H54 (cell line): ENCODE results near the gene GPANK1.

Source experiments
- DNase-seq: peaks from one replicate; pipeline ENCODE4 v3.0.0; 2011; ENCODE audit warnings: low spot score, mixed read lengths; ENCODE audit not compliant: insufficient read length
- FAIRE-seq: peaks from 3 replicates; lab custom pipeline; 2011; peaks lifted over from hg19 to GRCh38; lab: Jason Lieb, UNC
- POLR2A ChIP-seq: IDR thresholded peaks from 2 replicates; pipeline ENCODE4 v1.6.1; 2011; ENCODE audit warnings: low read depth, mild to moderate bottlenecking, low read length

The GPANK1 gene

GRCh38 chr6:31701666-31702404 is 37.0 kb upstream of the GPANK1 start:
- DNase-seq: no peak
- no peak for FAIRE-seq
- TF ChIP-seq POLR2A: no peak

GRCh38 chr6:31700740-31701401 is 36.1 kb upstream of the GPANK1 start:
- FAIRE-seq (no peak), DNase-seq (no peak)
- no peak for TF ChIP-seq POLR2A

DNA sequence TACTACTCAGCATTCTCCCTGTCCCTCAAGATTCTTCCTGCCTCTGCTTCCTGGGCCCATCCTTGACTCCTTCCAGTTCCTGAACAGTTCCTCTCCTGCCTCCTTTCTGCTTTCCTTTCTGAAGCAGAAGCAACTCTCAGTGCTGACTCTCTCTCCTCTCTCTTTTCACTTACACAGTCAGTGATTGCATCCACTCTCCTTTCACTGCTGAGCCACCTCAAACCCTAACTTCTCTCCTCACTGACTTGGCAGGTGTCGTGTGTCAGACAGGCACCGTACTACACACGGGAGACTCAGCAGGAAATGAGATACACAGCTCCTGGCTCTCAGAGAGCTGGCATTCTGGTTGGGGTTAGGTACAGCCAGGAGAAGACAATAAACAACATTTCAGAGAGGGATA is 32.8 kb upstream of the GPANK1 start:
- TF ChIP-seq POLR2A: no peak
- DNase-seq (no peak), FAIRE-seq (no peak)

- no peak for FAIRE-seq
These were observed 28.7 kb upstream of the GPANK1 start for GRCh38 chr6:31693535-31693934.

GRCh38 chr6:31692886-31693285 is 28.1 kb upstream of the GPANK1 start:
- no peak for FAIRE-seq
- no peak for DNase-seq
- no peak for TF ChIP-seq POLR2A

More at GRCh38 chr6:31693535-31693934, 28.7 kb upstream of the GPANK1 start:
- TF ChIP-seq POLR2A: no peak
- no peak for DNase-seq

GRCh38 chr6:31692353-31692752 is 27.6 kb upstream of the GPANK1 start:
- no peak for DNase-seq
- no peak for FAIRE-seq
- TF ChIP-seq POLR2A: no peak

GRCh38 chr6:31691564-31692108 is 26.8 kb upstream of the GPANK1 start:
- DNase-seq (no peak), FAIRE-seq (no peak)
- no peak for TF ChIP-seq POLR2A

GRCh38 chr6:31691078-31691463 is 26.3 kb upstream of the GPANK1 start:
- DNase-seq: no peak
- TF ChIP-seq POLR2A: no peak
- no peak for FAIRE-seq

GRCh38 chr6:31690231-31691077 is 25.7 kb upstream of the GPANK1 start:
- TF ChIP-seq POLR2A: no peak
- DNase-seq: no peak
- no peak for FAIRE-seq

GRCh38 chr6:31689249-31690110 is 24.7 kb upstream of the GPANK1 start:
- FAIRE-seq: no peak
- TF ChIP-seq POLR2A: no peak

DNA sequence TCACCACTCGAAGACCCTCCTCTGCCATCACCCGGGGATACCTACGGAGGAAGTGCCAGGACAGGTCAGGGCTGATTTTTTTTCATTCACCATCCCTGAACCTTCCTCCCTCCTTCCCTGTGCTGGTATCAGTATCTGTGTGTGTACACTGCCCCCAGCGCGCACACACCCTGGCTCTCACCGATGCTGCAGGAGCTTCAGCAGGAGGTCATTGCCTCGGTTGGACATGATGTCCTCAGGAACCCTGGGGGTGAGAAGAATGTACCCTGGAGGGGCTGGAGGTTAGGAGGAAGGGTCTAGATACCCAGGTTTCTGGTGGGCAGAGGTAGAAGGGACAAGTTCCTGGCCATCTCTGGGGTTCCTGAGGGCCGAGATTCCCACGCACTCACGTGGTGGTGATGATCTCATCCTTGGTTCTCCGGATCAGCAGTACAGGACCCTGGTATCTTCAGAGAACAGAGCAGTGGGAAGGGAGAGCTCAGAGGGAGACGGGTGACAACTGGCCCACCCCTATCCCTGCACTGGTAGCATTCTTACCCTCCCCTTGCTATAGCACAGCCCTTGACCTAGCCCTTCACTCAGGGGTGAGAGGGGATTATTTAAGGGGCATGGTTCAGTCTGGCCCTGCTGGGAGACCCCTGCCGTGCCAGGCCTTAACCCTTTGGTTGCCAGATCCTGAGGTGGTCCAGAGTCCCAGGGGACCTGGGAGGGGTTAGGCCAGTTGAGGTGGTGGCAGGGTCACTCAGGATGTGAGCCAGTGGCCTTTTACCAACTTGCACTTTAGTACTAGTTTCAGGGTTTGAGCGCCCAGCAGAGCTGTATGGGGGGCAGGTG is 23.3 kb upstream of the GPANK1 start:
- DNase-seq (no peak), FAIRE-seq (no peak)
- no peak for TF ChIP-seq POLR2A

More at GRCh38 chr6:31689249-31690110, 24.7 kb upstream of the GPANK1 start:
- no peak for DNase-seq

- TF ChIP-seq POLR2A: no peak
- DNase-seq (no peak), FAIRE-seq (no peak)
These were observed 22.5 kb upstream of the GPANK1 start for GRCh38 chr6:31687321-31687720.
